ENCODE measurements around the gene LLPH.

Gene LLPH

DNA sequence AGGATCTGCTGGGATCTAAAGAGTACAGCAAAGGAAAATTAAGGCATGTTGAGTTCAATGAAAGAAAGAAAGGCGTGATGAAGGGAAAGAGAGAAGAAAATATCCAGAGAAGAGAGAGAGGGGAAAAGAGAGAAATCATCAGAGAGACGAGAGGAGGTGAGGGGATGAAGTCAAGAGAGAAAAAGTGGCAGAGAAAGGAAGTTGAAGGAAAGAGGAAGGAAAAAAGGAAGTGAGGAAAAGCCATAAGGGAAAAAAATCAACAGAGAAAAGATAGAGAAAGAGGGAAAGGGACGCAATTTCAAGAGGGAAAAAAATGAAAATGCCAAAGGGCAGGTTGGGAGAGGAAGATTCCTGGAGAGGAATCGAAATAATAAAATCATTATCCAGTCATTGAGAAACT, 40.4 kb downstream of the LLPH start:
- DNase-seq (ENCODE audit: low spot score), result no peak

- DNase-seq (ENCODE audit: low spot score), result peak; percentile 34
Measured at GRCh38 chr12:66087365-66087943, 43.1 kb downstream of the LLPH start.

DNA sequence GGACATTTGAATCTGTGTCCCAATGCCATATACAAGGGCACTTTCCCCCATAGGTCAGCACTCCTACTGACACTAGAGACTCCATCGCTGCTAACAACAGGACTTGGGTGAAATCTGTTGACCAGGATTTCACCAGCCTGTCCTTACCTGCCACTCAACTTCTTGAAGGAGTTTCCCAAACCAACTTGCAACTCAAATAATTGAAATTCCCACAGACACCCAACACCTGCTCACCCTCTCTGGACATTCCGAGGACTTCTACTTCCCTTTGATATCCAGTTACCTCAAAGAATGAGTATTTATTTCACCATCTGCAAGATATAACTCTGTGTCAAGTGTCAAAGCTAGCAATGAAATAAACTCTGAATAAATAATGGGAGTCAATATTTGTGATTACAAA, 44.6 kb downstream of the LLPH start:
- no peak for DNase-seq (ENCODE audit: low spot score)

DNA sequence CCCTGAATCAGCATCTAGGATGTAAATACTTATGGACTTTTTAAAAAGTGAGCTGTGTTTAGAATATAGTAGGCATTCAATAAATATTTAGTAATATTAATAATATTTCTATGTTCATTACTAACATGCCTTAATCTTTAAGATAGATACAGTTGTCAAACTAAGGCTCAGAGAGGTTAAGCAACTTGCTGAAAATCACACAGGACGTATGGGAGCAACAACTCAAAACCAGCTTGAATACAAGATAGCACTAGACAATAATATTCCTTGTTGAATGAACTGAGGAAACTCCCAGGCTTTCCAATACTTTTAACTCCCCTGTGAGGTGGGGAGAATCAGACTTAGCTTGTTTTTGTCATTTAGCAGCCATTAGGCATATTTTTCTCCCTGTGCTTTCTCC, 45.3 kb downstream of the LLPH start:
- DNase-seq (ENCODE audit: low spot score), result no peak

DNA sequence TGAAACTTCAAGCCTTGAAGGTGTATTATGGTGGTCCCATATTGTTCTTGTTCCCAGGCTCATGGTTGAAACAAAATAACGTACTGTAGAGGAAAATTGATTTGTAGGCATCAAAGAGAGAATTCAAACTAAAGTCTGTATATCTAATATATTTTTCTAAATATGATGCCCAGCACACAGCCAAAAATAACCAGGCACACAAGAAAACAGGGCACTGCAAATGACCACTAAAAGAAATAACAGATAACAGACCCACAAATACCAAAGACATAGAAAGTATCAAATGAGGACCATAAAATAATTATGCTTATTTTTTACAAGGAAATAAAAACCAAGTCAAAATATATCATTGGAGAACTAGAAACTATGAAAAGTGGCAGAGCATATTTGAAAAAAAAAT, 46.8 kb downstream of the LLPH start:
- no peak for DNase-seq (ENCODE audit: low spot score)

GRCh38 chr12:66082744-66083143, 47.8 kb downstream of the LLPH start:
- no peak for DNase-seq (ENCODE audit: low spot score)

DNA sequence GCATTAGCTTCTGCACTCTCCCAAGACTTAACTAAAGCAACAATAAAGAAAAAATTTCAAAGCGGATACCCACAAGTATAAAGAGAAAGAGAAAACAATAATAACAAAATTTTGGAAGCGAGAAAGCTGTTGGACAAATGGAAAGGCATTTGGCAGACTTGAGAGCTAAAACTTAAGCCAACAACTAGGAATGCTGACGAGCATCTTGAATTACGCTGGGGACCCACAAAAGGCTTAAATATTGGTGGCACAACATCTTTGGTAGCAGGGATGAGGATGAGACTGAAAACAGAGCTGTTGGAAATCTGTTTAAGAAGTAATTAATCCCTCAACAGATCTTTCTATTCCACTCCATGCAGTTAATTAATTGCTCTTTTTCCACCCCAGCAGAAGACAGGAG, 49.8 kb downstream of the LLPH start:
- no peak for DNase-seq (ENCODE audit: low spot score)

GRCh38 chr12:66077542-66077941, 53.0 kb downstream of the LLPH start:
- DNase-seq (ENCODE audit: low spot score), result no peak

DNA sequence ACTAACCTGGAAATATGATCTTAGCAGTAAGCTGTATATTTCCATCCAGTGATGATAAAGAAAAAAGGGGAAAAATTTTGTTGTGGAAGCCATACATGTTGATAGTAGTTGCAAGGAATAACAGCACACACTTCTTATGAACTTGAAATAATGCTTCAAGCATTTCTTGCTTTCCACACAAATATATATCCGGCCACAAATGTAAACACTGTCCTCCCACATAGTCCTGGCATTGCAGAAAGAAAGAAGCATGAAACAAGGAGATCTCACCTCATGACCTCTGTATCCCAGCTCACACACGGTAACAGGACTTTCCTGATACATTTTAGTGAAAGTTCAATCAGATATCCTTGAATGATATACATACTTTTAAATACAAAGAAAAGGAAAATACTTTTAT, 56.0 kb downstream of the LLPH start:
- no peak for DNase-seq (ENCODE audit: low spot score)

DNA sequence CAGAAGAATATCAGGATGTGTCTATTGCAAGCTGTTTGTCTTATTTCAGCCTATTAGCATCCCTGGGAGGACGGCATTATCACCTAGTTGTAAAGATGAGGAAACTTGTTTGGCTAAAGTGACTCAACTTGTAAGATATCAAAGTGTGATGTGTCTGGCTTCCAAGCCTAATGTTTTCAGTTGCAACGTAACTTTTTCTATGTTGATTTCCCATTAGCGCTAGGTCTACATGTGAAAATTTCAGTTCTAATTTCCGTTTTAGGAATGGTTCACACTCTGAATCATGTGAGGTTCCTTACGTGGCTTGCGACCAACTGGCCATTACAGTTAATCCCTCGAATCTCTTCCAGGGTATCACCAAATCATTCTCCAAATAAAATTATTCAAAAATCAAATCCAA, 58.0 kb downstream of the LLPH start:
- no peak for DNase-seq (ENCODE audit: low spot score)

GRCh38 chr12:66072135-66072534, 58.4 kb downstream of the LLPH start:
- DNase-seq (ENCODE audit: low spot score), result no peak

- no peak for DNase-seq (ENCODE audit: low spot score)
Measured at GRCh38 chr12:66071549-66071948, 59.0 kb downstream of the LLPH start.

GRCh38 chr12:66070378-66071120, 60.0 kb downstream of the LLPH start:
- no peak for DNase-seq (ENCODE audit: low spot score)

- DNase-seq (ENCODE audit: low spot score), result no peak
Measured at GRCh38 chr12:66066929-66067523, 63.5 kb downstream of the LLPH start.

Measured in hepatic stellate cell (primary cell).